Smooth muscle cell of the brain vasculature (primary cell): Measurements from ENCODE around the gene SNTN.
A peak's percentile ranks its signal among the peaks of the same experiment; 100 is the strongest.
"Not testable (repeated sequence)": the region's sequence is repeated elsewhere in the genome, so short reads cannot be mapped to it uniquely, and the experiment has no call there.

Experiments
- DNase-seq: peaks from one replicate; pipeline ENCODE4 v3.0.0-alpha.2; 2012; ENCODE audit warnings: low read depth, low spot score

Gene SNTN

GRCh38 chr3:63652066-63652725 lies at the start of gene SNTN:
Gene SNTN (plus strand): TSS chr3:63652675. CDS start chr3:63652688, 13 bp downstream.
- DNase-seq: no peak

DNA sequence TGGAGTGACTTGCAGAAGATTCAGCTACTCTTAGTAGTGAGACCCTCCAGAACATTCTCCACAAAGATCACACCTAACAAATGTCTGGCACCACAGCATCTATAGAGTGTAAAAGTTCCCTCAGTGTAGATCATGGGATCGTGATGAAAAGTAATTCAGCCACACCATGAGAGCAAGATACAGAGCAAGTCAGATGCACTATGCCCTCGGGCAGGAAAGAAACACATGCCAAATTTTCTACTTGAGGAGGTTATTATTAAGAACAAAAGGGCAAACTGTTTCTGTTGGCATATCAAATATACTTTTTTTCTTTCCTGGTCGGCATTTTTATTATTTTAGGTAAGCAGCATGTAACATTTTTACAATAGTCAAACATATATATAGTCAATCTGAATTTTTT lies 44.8 kb upstream of the SNTN start:
- DNase-seq: no peak

DNA sequence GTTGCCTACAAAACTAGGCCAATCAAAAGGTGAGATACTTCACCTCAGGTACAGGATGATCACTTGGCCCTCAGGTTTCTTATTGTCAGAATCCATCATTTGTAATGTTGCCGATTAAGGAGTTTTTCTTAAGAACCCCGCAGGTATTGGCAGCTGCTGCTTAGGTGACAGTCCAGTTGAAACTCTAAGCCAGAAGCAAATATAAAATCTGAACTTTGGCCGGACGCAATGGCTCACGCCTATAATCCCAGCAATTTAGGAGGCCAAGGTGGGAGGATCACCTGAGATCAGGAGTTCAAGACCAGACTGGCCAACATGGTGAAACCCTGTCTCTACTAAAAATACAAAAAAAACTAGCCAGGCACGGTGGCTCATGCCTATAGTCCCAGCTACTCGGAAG lies 43.1 kb upstream of the SNTN start:
- no peak for DNase-seq

- no peak for DNase-seq
Observed at GRCh38 chr3:63609834-63610233, 42.6 kb upstream of the SNTN start.

- no peak for DNase-seq
Observed at GRCh38 chr3:63611382-63611781, 41.1 kb upstream of the SNTN start.

DNA sequence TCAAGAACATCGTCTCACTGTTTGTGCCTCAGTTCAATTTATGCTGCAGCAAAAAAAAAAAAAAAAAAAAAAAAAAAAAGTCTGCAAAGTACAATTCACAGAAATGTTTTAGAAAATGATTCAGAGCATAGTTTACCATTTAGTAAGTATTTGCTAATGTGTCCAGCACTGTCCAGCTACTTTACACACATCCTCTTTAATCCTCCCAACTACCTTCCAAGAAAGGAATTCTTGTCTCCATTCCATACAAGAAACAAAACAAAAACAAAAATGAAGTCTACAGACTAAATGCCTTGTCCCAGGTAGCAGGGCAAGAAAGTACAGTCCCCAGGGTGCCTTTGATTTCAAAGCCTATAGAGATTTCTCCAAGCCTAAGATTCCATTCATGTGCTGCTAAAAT lies 38.9 kb upstream of the SNTN start:
- DNase-seq: no peak

- DNase-seq: no peak
Observed at GRCh38 chr3:63617391-63617790, 35.1 kb upstream of the SNTN start.

- peak; percentile 18 for DNase-seq
Observed at GRCh38 chr3:63624941-63625560, 27.4 kb upstream of the SNTN start.

GRCh38 chr3:63631670-63632069 lies 20.8 kb upstream of the SNTN start:
- no peak for DNase-seq

GRCh38 chr3:63635186-63635585 lies 17.3 kb upstream of the SNTN start:
- DNase-seq: no peak

DNA sequence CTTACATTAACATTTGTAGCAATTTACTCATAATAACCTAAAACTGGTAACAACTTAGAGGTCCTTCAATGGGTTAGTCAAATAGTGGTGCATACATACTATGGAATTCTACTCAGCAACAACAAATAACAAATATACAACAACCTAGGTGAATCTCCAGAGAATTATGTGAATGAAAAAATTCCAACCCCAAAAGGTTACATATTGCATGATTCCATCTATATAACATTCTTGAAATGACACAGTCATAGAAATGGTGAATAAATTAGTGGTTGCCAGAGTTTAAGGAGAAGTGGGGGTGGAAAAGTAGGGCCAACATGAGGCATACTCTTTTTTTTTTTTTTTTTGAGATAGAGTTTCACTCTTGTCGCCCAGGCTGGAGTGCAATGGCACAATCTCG lies 12.7 kb upstream of the SNTN start:
- DNase-seq: no peak

DNA sequence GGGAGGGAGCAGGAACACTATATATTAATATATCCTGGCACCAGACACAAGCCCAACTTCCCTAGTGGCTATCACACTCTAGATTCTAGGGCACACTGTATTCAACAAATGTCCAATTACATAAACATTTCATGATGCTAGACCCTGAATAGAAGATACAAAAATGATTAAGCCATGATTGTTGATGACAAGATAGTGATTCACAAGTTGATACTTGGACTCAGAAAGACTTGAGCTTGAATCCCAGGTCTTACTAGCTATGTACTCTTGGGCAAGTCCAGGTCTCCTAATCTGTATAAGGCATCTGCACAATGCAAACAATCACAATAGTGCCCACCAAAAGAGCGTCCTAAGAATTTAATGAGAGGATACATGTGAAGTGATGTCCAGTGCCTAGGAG lies 10.0 kb upstream of the SNTN start:
- DNase-seq: no peak

- no peak for DNase-seq
Observed at GRCh38 chr3:63644212-63644797, 8.2 kb upstream of the SNTN start.

GRCh38 chr3:63644928-63645781 lies 7.3 kb upstream of the SNTN start:
- not testable (repeated sequence) for DNase-seq

DNA sequence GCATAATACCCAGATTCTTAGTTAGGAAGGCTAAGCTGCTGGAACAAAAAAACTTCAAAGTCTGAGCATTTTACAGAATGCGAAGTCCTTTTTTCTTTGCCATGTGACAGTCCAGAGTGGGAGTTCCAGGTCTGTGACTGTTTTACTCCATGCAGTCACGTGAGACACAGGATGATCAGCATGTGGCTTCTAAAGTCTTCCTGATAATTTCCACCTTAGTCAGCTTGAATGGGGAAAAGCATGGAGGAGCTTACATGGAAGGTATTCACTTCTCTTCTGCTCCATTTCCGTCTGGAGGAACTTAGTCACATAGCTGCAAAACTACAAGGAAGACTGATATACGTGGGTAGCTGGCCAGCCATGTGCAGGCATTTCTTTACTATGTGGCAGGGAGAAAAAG lies 1.7 kb downstream of the SNTN start:
- DNase-seq: no peak

GRCh38 chr3:63654931-63655330 lies 2.5 kb downstream of the SNTN start:
- no peak for DNase-seq

DNA sequence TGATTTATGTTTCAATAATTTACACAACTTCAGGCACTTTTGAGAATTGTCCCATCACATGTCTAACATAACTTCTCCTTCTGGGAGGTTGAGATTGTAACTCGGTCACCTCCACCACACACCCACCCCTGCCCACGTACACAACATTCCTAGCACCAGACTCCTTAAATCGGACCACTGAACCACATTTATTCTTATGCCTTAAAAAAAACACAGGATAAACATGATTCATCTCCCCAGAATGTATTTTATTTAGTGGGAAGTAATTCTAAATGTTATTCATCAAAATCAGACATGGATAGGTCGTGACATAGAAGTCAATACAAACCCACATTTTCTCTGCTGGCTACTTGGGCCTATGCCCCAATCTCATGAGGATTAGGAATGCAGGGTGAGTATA lies 3.0 kb downstream of the SNTN start:
- no peak for DNase-seq

- DNase-seq: no peak
Observed at GRCh38 chr3:63656786-63657185, 4.3 kb downstream of the SNTN start.

DNA sequence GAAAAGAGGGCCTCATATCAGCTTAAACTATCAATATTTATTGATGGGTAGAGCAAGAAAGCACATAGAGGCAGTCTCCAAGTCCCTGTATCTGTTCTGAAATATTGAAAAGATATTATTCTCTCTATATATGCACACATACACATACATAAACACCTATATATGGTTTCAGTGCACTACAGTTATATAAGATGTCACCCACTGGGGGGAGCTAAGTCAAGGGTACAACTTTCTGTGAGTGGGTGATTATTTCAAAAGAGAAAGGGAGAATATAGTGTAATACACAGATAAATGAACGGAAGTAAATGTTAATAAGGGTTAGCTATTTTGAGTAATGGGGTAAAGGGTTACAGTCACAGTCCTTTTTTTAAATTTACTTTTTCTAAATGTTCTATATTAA lies 8.8 kb downstream of the SNTN start:
- no peak for DNase-seq

DNA sequence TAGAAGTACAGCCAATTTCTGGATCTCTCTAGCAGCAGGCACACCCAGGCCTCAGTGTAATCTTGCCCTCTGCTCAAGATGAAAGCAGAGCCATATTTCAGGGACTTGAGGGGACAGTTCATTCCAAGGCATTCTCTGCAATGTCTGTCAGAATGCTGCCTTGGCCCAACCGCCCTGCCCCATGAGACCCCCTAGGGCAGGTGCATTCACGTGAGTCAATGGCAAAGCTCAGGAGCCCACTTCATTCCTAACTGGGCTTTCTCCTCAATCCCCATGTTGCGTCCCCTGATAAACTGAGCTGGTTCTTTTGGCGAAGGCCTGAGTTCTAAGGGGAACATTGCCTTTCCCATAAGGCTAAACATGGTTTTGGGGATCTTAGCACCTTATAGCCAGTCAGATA lies 9.5 kb downstream of the SNTN start:
- DNase-seq: no peak

DNA sequence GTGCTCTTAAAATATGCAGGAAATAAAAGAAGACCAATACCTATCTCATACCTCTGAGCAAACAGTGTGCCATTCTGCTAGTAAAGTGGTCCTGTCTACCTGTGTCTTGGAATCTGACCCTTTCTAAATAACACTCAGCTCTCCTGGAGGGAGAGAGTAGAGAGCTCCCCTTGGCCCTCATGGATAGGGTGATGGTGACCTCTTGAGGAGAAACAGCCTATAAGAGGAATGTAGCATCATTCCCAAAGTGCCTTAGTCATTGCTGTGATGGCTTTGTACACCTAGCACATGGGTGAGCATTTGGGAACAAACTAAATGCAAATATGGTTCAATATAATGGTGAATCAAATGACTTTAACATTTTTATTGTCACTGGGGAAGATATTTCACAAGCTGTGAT lies 10.0 kb downstream of the SNTN start:
- no peak for DNase-seq

GRCh38 chr3:63670544-63670943 lies 18.1 kb downstream of the SNTN start:
- no peak for DNase-seq
